Astrocyte (in vitro differentiated cells and primary cell): ENCODE measurements around the gene DSP. TPM values are rescaled to one million over a fixed set of nuclear protein-coding genes. Genes with fewer than 3 reads are reported as not detected.

Experiments
- DNase-seq: peaks from one replicate; pipeline ENCODE4 v3.0.0-alpha.2; 2010; ENCODE audit warnings: low read depth
- FAIRE-seq: peaks from 2 replicates; lab custom pipeline; 2011; peaks lifted over from hg19 to GRCh38; lab: Jason Lieb, UNC
- H2AFZ ChIP-seq: 2 replicates; pipeline ENCODE4 v1.6.0; 2012; ENCODE audit warnings: low read depth, low read length, inconsistent platforms
- H3K27ac ChIP-seq: 2 replicates; pipeline ENCODE4 v1.5.1; 2011; ENCODE audit warnings: low read depth, low read length, inconsistent platforms
- H3K27me3 ChIP-seq: 2 replicates; pipeline ENCODE4 v1.6.0; 2011; ENCODE audit warnings: low read length, inconsistent platforms; ENCODE audit not compliant: insufficient read depth
- H3K36me3 ChIP-seq: 2 replicates; pipeline ENCODE4 v1.5.1; 2011; ENCODE audit warnings: low read length, inconsistent platforms; ENCODE audit not compliant: insufficient read depth
- H3K4me1 ChIP-seq: 2 replicates; pipeline ENCODE4 v1.5.1; 2011; ENCODE audit warnings: low read length, inconsistent platforms; ENCODE audit not compliant: insufficient read depth
- H3K4me2 ChIP-seq: 2 replicates; pipeline ENCODE4 v1.6.0; 2012; ENCODE audit warnings: low read length, inconsistent platforms
- H3K4me3 ChIP-seq: 2 replicates; pipeline ENCODE4 v1.5.1; 2011; ENCODE audit warnings: low read depth, mild to moderate bottlenecking, low read length, inconsistent platforms; ENCODE audit not compliant: insufficient read depth
- H3K79me2 ChIP-seq: 2 replicates; pipeline ENCODE4 v1.6.0; 2012; ENCODE audit warnings: mild to moderate bottlenecking, low read length, inconsistent platforms; ENCODE audit not compliant: insufficient read depth
- H3K9ac ChIP-seq: 2 replicates; pipeline ENCODE4 v1.6.0; 2012; ENCODE audit warnings: mild to moderate bottlenecking, low read length, inconsistent platforms
- H3K9me3 ChIP-seq: 2 replicates; pipeline ENCODE4 v1.5.1; 2012; ENCODE audit warnings: low read depth, mild to moderate bottlenecking, low read length, inconsistent platforms; ENCODE audit not compliant: insufficient read depth
- H4K20me1 ChIP-seq: 2 replicates; pipeline ENCODE4 v1.6.0; 2012; ENCODE audit warnings: low read length, inconsistent platforms; ENCODE audit not compliant: insufficient read depth
- H3K27ac Mint-ChIP-seq: one replicate; pipeline ENCODE4 v1.8.0; 2021; ENCODE audit warnings: mild to moderate bottlenecking, mixed read lengths; ENCODE audit not compliant: unreplicated experiment
- H3K27me3 Mint-ChIP-seq: one replicate; pipeline ENCODE4 v1.8.0; 2021; ENCODE audit warnings: low read depth, mixed read lengths; ENCODE audit not compliant: unreplicated experiment
- H3K36me3 Mint-ChIP-seq: one replicate; pipeline ENCODE4 v1.8.0; 2021; ENCODE audit warnings: low read depth, mixed read lengths; ENCODE audit not compliant: unreplicated experiment
- H3K4me1 Mint-ChIP-seq: one replicate; pipeline ENCODE4 v1.8.0; 2021; ENCODE audit warnings: low read depth, mixed read lengths; ENCODE audit not compliant: unreplicated experiment
- H3K4me3 Mint-ChIP-seq: one replicate; pipeline ENCODE4 v1.8.0; 2021; ENCODE audit warnings: mild to moderate bottlenecking, moderate library complexity, mixed read lengths; ENCODE audit not compliant: unreplicated experiment
- H3K9me3 Mint-ChIP-seq: one replicate; pipeline ENCODE4 v1.8.0; 2021; ENCODE audit warnings: mild to moderate bottlenecking, mixed read lengths; ENCODE audit not compliant: unreplicated experiment
- EZH2 ChIP-seq: IDR thresholded peaks from 2 replicates; pipeline ENCODE4 v1.6.1; 2012; ENCODE audit warnings: mild to moderate bottlenecking, low read length, inconsistent platforms; ENCODE audit not compliant: insufficient read depth
- total RNA-seq: library from RNA; stranded (reverse); gene quantifications from 2 replicates; pipeline ENCODE4 v1.2.1, GENCODE V29; 2021
- TF ChIP-seq, protein P1 (sequence below): IDR thresholded peaks from 2 replicates; pipeline ENCODE4 v1.5.1; 2011; ENCODE audit warnings: low read depth, mild to moderate bottlenecking, inconsistent platforms, low read length, moderate library complexity; ENCODE audit not compliant: insufficient read depth

The DSP gene
- total RNA-seq, 1 donor from 2014 or later = 468 TPM

GRCh38 chr6:7589949-7590917 is 48.8 kb downstream of the DSP start, which contains the start of gene SNRNP48:
Gene SNRNP48 (plus strand): TSS chr6:7590198. CDS start chr6:7590258, 60 bp downstream.
- peak within 1 kb of the TSS; percentile 51 for H3K27ac ChIP-seq

GRCh38 chr6:7590918-7591302 is 49.4 kb downstream of the DSP start:
- Mint-ChIP-seq H3K4me1 (peaks cover 29% of the 10 kb centered on the region), H3K27me3 (no peaks in the 10 kb centered on the region), H3K4me3 (peak overlapping the region; percentile 98), H3K27ac (no peak overlapping the region), H3K9me3 (no peaks in the 10 kb centered on the region), H3K36me3 (peaks cover 2% of the 10 kb centered on the region)
- TF ChIP-seq, protein P1, sequence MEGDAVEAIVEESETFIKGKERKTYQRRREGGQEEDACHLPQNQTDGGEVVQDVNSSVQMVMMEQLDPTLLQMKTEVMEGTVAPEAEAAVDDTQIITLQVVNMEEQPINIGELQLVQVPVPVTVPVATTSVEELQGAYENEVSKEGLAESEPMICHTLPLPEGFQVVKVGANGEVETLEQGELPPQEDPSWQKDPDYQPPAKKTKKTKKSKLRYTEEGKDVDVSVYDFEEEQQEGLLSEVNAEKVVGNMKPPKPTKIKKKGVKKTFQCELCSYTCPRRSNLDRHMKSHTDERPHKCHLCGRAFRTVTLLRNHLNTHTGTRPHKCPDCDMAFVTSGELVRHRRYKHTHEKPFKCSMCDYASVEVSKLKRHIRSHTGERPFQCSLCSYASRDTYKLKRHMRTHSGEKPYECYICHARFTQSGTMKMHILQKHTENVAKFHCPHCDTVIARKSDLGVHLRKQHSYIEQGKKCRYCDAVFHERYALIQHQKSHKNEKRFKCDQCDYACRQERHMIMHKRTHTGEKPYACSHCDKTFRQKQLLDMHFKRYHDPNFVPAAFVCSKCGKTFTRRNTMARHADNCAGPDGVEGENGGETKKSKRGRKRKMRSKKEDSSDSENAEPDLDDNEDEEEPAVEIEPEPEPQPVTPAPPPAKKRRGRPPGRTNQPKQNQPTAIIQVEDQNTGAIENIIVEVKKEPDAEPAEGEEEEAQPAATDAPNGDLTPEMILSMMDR = no peak
- TF ChIP-seq EZH2 = no peak
- Histone ChIP-seq H3K4me3 (peak overlapping the region; percentile 84), H3K27me3 (no peaks in the 10 kb centered on the region), H3K79me2 (peaks cover 39% of the 10 kb centered on the region), H4K20me1 (peaks cover 28% of the 10 kb centered on the region), H3K4me2 (peak overlapping the region; percentile 87), H3K27ac (peak overlapping the region; percentile 49), H2AFZ (peak overlapping the region; percentile 87), H3K4me1 (peaks cover 15% of the 10 kb centered on the region), H3K36me3 (peaks cover 19% of the 10 kb centered on the region), H3K9ac (peak overlapping the region; percentile 86), H3K9me3 (no peaks in the 10 kb centered on the region)
- no peak for DNase-seq
- FAIRE-seq = no peak

More at GRCh38 chr6:7589949-7590917, 48.8 kb downstream of the DSP start, which contains the start of gene SNRNP48:
- Mint-ChIP-seq H3K9me3 (no peaks in the 10 kb centered on the region), H3K27ac (peak within 1 kb of the TSS; percentile 56), H3K4me3 (peak within 1 kb of the TSS; percentile 98), H3K36me3 (peaks cover 3% of the 10 kb centered on the region), H3K4me1 (peaks cover 29% of the 10 kb centered on the region), H3K27me3 (no peaks in the 10 kb centered on the region)
- H4K20me1 ChIP-seq = peaks cover 28% of the 10 kb centered on the region
- H3K9ac ChIP-seq = peak within 1 kb of the TSS; percentile 86
- DNase-seq (peak; percentile 76), FAIRE-seq (peak; percentile 58)
- TF ChIP-seq, protein P1 = no peak
- TF ChIP-seq EZH2 = no peak
- H3K4me3 ChIP-seq = peak within 1 kb of the TSS; percentile 84
- H3K27me3 ChIP-seq = no peaks in the 10 kb centered on the region
- peaks cover 15% of the 10 kb centered on the region for H3K4me1 ChIP-seq
- H3K4me2 ChIP-seq = peak within 1 kb of the TSS; percentile 87
- H2AFZ ChIP-seq = peak within 1 kb of the TSS; percentile 87
- no peaks in the 10 kb centered on the region for H3K9me3 ChIP-seq
- peaks cover 12% of the 10 kb centered on the region for H3K36me3 ChIP-seq
- peaks cover 39% of the 10 kb centered on the region for H3K79me2 ChIP-seq
